H1 (cell line): ENCODE data around the gene AFF1. TPM values are rescaled to one million over a fixed set of nuclear protein-coding genes. Genes with fewer than 3 reads are reported as not detected.

ENCODE experiments used
- polyA plus RNA-seq, 7 experiments: library from polyadenylated mRNA; depleted of rRNA in 3 of 7; stranded (reverse) in 5 of 7; unstranded in 2 of 7; fragments of >200 nt in 5 of 7; fragments of 200-250 nt in 2 of 7; gene quantifications; 1 replicate in 5 of 7; 2 replicates in 1 of 7; 4 replicates in 1 of 7; pipeline versions ENCODE4 v1.2.1 to v1.2.3, GENCODE V29; 2011 to 2013; ENCODE audit warnings: missing spikeins in 2 of 7, mixed read lengths in 2 of 7
- total RNA-seq: library from RNA; stranded (reverse); fragmentation: NEBNext Ultra II Directional; extraction: Animal tissue kit (Norgen Biotek cat#: 25700); gene quantifications from 2 replicates; pipeline ENCODE4 v1.2.1, GENCODE V29; 2021
- TF ChIP-seq, protein P1 (sequence below), 3 experiments: IDR thresholded peaks; 1 replicate in 2 of 3; 2 replicates in 1 of 3; pipeline versions ENCODE4 v1.5.1 to v1.6.1; 2011; ENCODE audit warnings: low read length in 3 of 3, mild to moderate bottlenecking in 3 of 3, inconsistent platforms in 2 of 3, low read depth in 1 of 3, moderate library complexity in 1 of 3; ENCODE audit not compliant: insufficient read depth in 1 of 3; ENCODE audit errors: control extremely low read depth in 1 of 3

AFF1 gene
- total and polyA plus RNA-seq, 2 of the 8 experiments (the other 6 are each of a cell fraction or from before 2014, with no cell fraction given): 14.8 to 85.5 TPM

GRCh38 chr4:87019246-87019791 lies 84.5 kb downstream of the AFF1 start (continued):
- TF ChIP-seq, protein P1, sequence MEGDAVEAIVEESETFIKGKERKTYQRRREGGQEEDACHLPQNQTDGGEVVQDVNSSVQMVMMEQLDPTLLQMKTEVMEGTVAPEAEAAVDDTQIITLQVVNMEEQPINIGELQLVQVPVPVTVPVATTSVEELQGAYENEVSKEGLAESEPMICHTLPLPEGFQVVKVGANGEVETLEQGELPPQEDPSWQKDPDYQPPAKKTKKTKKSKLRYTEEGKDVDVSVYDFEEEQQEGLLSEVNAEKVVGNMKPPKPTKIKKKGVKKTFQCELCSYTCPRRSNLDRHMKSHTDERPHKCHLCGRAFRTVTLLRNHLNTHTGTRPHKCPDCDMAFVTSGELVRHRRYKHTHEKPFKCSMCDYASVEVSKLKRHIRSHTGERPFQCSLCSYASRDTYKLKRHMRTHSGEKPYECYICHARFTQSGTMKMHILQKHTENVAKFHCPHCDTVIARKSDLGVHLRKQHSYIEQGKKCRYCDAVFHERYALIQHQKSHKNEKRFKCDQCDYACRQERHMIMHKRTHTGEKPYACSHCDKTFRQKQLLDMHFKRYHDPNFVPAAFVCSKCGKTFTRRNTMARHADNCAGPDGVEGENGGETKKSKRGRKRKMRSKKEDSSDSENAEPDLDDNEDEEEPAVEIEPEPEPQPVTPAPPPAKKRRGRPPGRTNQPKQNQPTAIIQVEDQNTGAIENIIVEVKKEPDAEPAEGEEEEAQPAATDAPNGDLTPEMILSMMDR (IDR thresholded peaks at IDR 0.05; ENCODE audit: control extremely low read depth in 1 of 3, insufficient read depth in 1 of 3, low read depth in 1 of 3, low read length in 3 of 3): no peak
